ENCODE results near the gene CHID1.

CHID1 gene

GRCh38 chr11:834371-835316 lies 76.0 kb downstream of the CHID1 start:
- Mint-ChIP-seq H3K4me1 (peaks cover 18% of the 10 kb centered on the region), H3K4me3 (no peak overlapping the region), H3K27me3 (peaks cover 2% of the 10 kb centered on the region), H3K9me3 (no peaks in the 10 kb centered on the region), H3K27ac (no peak overlapping the region), H3K36me3 (no peaks in the 10 kb centered on the region)

- Mint-ChIP-seq H3K27ac (no peak overlapping the region), H3K27me3 (peaks cover 4% of the 10 kb centered on the region), H3K36me3 (no peaks in the 10 kb centered on the region), H3K4me3 (peak overlapping the region; percentile 44), H3K9me3 (no peaks in the 10 kb centered on the region), H3K4me1 (peaks cover 26% of the 10 kb centered on the region)
Observed at GRCh38 chr11:833849-834311, 76.7 kb downstream of the CHID1 start.

- Mint-ChIP-seq H3K27me3 (peaks cover 5% of the 10 kb centered on the region), H3K9me3 (no peaks in the 10 kb centered on the region), H3K4me3 (peak overlapping the region; percentile 44), H3K27ac (no peak overlapping the region), H3K4me1 (peaks cover 28% of the 10 kb centered on the region), H3K36me3 (no peaks in the 10 kb centered on the region)
Observed at GRCh38 chr11:833114-833791, 77.4 kb downstream of the CHID1 start.

- Mint-ChIP-seq H3K4me3 (peak within 1 kb of the TSS; percentile 62), H3K27me3 (peaks cover 9% of the 10 kb centered on the region), H3K4me1 (peaks cover 34% of the 10 kb centered on the region), H3K36me3 (no peaks in the 10 kb centered on the region), H3K9me3 (no peaks in the 10 kb centered on the region), H3K27ac (no peak within 1 kb of the TSS)
Observed at GRCh38 chr11:832529-833113, 78.0 kb downstream of the CHID1 start, which contains the start of gene CD151. CD151 (plus strand) TSS chr11:832952; CDS start chr11:836070, 3,118 bp downstream.

- peaks cover 35% of the 10 kb centered on the region for H3K4me1 Mint-ChIP-seq
- no peak overlapping the region for H3K27ac Mint-ChIP-seq
- no peaks in the 10 kb centered on the region for H3K36me3 Mint-ChIP-seq
- H3K9me3 Mint-ChIP-seq = no peaks in the 10 kb centered on the region
- peaks cover 10% of the 10 kb centered on the region for H3K27me3 Mint-ChIP-seq
- peak overlapping the region; percentile 62 for H3K4me3 Mint-ChIP-seq
Observed at GRCh38 chr11:831961-832528, 78.6 kb downstream of the CHID1 start.

- H3K4me1 Mint-ChIP-seq = peaks cover 39% of the 10 kb centered on the region
- H3K9me3 Mint-ChIP-seq = no peaks in the 10 kb centered on the region
- peaks cover 10% of the 10 kb centered on the region for H3K27me3 Mint-ChIP-seq
- no peak overlapping the region for H3K27ac Mint-ChIP-seq
- H3K4me3 Mint-ChIP-seq = peak overlapping the region; percentile 62
- H3K36me3 Mint-ChIP-seq = no peaks in the 10 kb centered on the region
Observed at GRCh38 chr11:831118-831864, 79.3 kb downstream of the CHID1 start.

- Mint-ChIP-seq H3K4me1 (peaks cover 39% of the 10 kb centered on the region), H3K36me3 (no peaks in the 10 kb centered on the region), H3K4me3 (peak overlapping the region; percentile 39), H3K27ac (no peak overlapping the region), H3K9me3 (no peaks in the 10 kb centered on the region), H3K27me3 (peaks cover 10% of the 10 kb centered on the region)
Observed at GRCh38 chr11:830295-831117, 80.1 kb downstream of the CHID1 start.

GRCh38 chr11:829847-830294 lies 80.7 kb downstream of the CHID1 start:
- H3K9me3 Mint-ChIP-seq = no peaks in the 10 kb centered on the region
- H3K27ac Mint-ChIP-seq = no peak overlapping the region
- H3K27me3 Mint-ChIP-seq = peaks cover 10% of the 10 kb centered on the region
- no peaks in the 10 kb centered on the region for H3K36me3 Mint-ChIP-seq
- H3K4me3 Mint-ChIP-seq = peak overlapping the region; percentile 39
- H3K4me1 Mint-ChIP-seq = peaks cover 39% of the 10 kb centered on the region

- Mint-ChIP-seq H3K4me1 (peaks cover 38% of the 10 kb centered on the region), H3K9me3 (no peaks in the 10 kb centered on the region), H3K4me3 (peak overlapping the region; percentile 39), H3K36me3 (no peaks in the 10 kb centered on the region), H3K27ac (peak overlapping the region; percentile 35), H3K27me3 (peaks cover 10% of the 10 kb centered on the region)
Observed at GRCh38 chr11:829176-829846, 81.3 kb downstream of the CHID1 start.

- Mint-ChIP-seq H3K9me3 (no peaks in the 10 kb centered on the region), H3K4me3 (peak overlapping the region; percentile 65), H3K27ac (peak overlapping the region; percentile 35), H3K27me3 (peaks cover 10% of the 10 kb centered on the region), H3K4me1 (peaks cover 32% of the 10 kb centered on the region), H3K36me3 (no peaks in the 10 kb centered on the region)
Observed at GRCh38 chr11:828506-829175, 82.0 kb downstream of the CHID1 start.

- Mint-ChIP-seq H3K4me3 (peak within 1 kb of the TSS; percentile 65), H3K4me1 (peaks cover 32% of the 10 kb centered on the region), H3K27me3 (peaks cover 10% of the 10 kb centered on the region), H3K27ac (peak within 1 kb of the TSS; percentile 6), H3K36me3 (no peaks in the 10 kb centered on the region), H3K9me3 (no peaks in the 10 kb centered on the region)
Observed at GRCh38 chr11:827897-828192, 82.8 kb downstream of the CHID1 start, which contains the start of gene CRACR2B. CRACR2B (plus strand) TSS chr11:827919; CDS start chr11:828608, 689 bp downstream.

- peaks cover 32% of the 10 kb centered on the region for H3K4me1 Mint-ChIP-seq
- peak overlapping the region; percentile 65 for H3K4me3 Mint-ChIP-seq
- H3K27me3 Mint-ChIP-seq = peaks cover 10% of the 10 kb centered on the region
- no peaks in the 10 kb centered on the region for H3K36me3 Mint-ChIP-seq
- no peaks in the 10 kb centered on the region for H3K9me3 Mint-ChIP-seq
- H3K27ac Mint-ChIP-seq = peak overlapping the region; percentile 6
Observed at GRCh38 chr11:827146-827896, 83.3 kb downstream of the CHID1 start.

GRCh38 chr11:826836-827145 lies 83.8 kb downstream of the CHID1 start:
- H3K27ac Mint-ChIP-seq = no peak overlapping the region

More at GRCh38 chr11:826836-827145, 83.8 kb downstream of the CHID1 start:
- peak overlapping the region; percentile 72 for H3K4me3 Mint-ChIP-seq
- peaks cover 31% of the 10 kb centered on the region for H3K4me1 Mint-ChIP-seq
- no peaks in the 10 kb centered on the region for H3K36me3 Mint-ChIP-seq
- H3K9me3 Mint-ChIP-seq = no peaks in the 10 kb centered on the region
- H3K27me3 Mint-ChIP-seq = peaks cover 10% of the 10 kb centered on the region
